Keratinocyte (primary cell): Measurements from ENCODE around the gene ICA1L. TPM values are rescaled to one million over a fixed set of nuclear protein-coding genes. Genes with fewer than 3 reads are reported as not detected.

Experiments
- DNase-seq: peaks from one replicate; pipeline ENCODE4 v3.0.0-alpha.2; 2011; ENCODE audit warnings: low read depth, missing footprints, low spot score
- FAIRE-seq: peaks from 2 replicates; lab custom pipeline; 2011; peaks lifted over from hg19 to GRCh38; lab: Jason Lieb, UNC
- H2AFZ ChIP-seq: 2 replicates; pipeline ENCODE4 v1.6.0; 2012; ENCODE audit warnings: low read length, control low read depth, inconsistent platforms; ENCODE audit not compliant: control insufficient read depth
- H3K27ac ChIP-seq: 2 replicates; pipeline ENCODE4 v1.5.1; 2011; ENCODE audit warnings: low read length; ENCODE audit not compliant: control insufficient read depth, insufficient read depth
- H3K27me3 ChIP-seq: 3 replicates; pipeline ENCODE4 v1.6.0; 2011; ENCODE audit warnings: low read length; ENCODE audit not compliant: control insufficient read depth, insufficient read depth; ENCODE audit errors: extremely low read depth
- H3K36me3 ChIP-seq, 2 experiments: 2 replicates in 1 of 2; 3 replicates in 1 of 2; pipeline ENCODE4 v1.5.1; 2011; ENCODE audit warnings: low read length in 2 of 2, mild to moderate bottlenecking in 1 of 2; ENCODE audit not compliant: control insufficient read depth in 2 of 2, insufficient read depth in 2 of 2; ENCODE audit errors: extremely low read depth in 1 of 2
- H3K4me1 ChIP-seq: 3 replicates; pipeline ENCODE4 v1.5.1; 2011; ENCODE audit warnings: low read length; ENCODE audit not compliant: control insufficient read depth, insufficient read depth; ENCODE audit errors: extremely low read depth
- H3K4me2 ChIP-seq: 3 replicates; pipeline ENCODE4 v1.6.0; 2011; ENCODE audit warnings: low read depth, low read length; ENCODE audit not compliant: control insufficient read depth, insufficient read depth; ENCODE audit errors: extremely low read depth
- H3K4me3 ChIP-seq, 3 experiments: fragments of 200-600 bp in 1 of 3; sonication (generic) in 1 of 3; 2 replicates in 2 of 3; 3 replicates in 1 of 3; pipeline ENCODE4 v1.5.1; 2011 to 2016; ENCODE audit warnings: low read length in 3 of 3, mild to moderate bottlenecking in 3 of 3, control low read depth in 2 of 3, inconsistent platforms in 1 of 3, low read depth in 1 of 3, mixed read lengths in 1 of 3, mixed run types in 1 of 3, moderate library complexity in 1 of 3; ENCODE audit not compliant: control insufficient read depth in 2 of 3, insufficient read depth in 2 of 3; ENCODE audit errors: extremely low read depth in 1 of 3
- H3K79me2 ChIP-seq: 2 replicates; pipeline ENCODE4 v1.6.0; 2012; ENCODE audit warnings: low read length; ENCODE audit not compliant: control insufficient read depth, insufficient read depth
- H3K9ac ChIP-seq: 3 replicates; pipeline ENCODE4 v1.6.0; 2011; ENCODE audit warnings: low read length; ENCODE audit not compliant: control insufficient read depth, insufficient read depth; ENCODE audit errors: extremely low read depth
- H3K9me1 ChIP-seq: 3 replicates; pipeline ENCODE4 v1.6.0; 2011; ENCODE audit warnings: low read length; ENCODE audit not compliant: control insufficient read depth, insufficient read depth; ENCODE audit errors: extremely low read depth
- H3K9me3 ChIP-seq: 2 replicates; pipeline ENCODE4 v1.5.1; 2012; ENCODE audit warnings: low read depth, low read length; ENCODE audit not compliant: control insufficient read depth
- H4K20me1 ChIP-seq: 3 replicates; pipeline ENCODE4 v1.6.0; 2011; ENCODE audit warnings: low read length; ENCODE audit not compliant: control insufficient read depth, insufficient read depth; ENCODE audit errors: extremely low read depth
- CTCF ChIP-seq, 3 experiments: IDR thresholded peaks in 1 of 3; conservative IDR thresholded peaks in 1 of 3; optimal IDR thresholded peaks in 1 of 3; 2 replicates in 2 of 3; 3 replicates in 1 of 3; pipeline versions ENCODE3 to v1.5.1; 2011; ENCODE audit warnings: low read length in 3 of 3, mild to moderate bottlenecking in 3 of 3, moderate library complexity in 2 of 3, control low read depth in 1 of 3, inconsistent platforms in 1 of 3; ENCODE audit not compliant: insufficient read depth in 2 of 3; ENCODE audit errors: extremely low read depth in 1 of 3
- EZH2 ChIP-seq: IDR thresholded peaks from one replicate; pipeline ENCODE4 v1.6.1; 2012; ENCODE audit warnings: inconsistent platforms, mild to moderate bottlenecking, low read length, moderate library complexity
- dilution Hi-C: fragments of 300-500 bp; cut with MboI; formaldehyde crosslinking; loops from one replicate; pipeline ENCODE4 v1.7.0; 2020; ENCODE audit warnings: low sequenced_read_pairs; ENCODE audit not compliant: extremely low pct_ligation_motif_present
- polyA plus RNA-seq, 5 experiments: library from polyadenylated mRNA; depleted of rRNA in 3 of 5; stranded (reverse) in 3 of 5; stranded (forward) in 1 of 5; unstranded in 1 of 5; fragments of >200 nt; gene quantifications; 1 replicate in 1 of 5; 2 replicates in 3 of 5; 3 replicates in 1 of 5; pipeline versions ENCODE4 v1.2.1 to v1.2.3, GENCODE V29; 2011 to 2012; ENCODE audit warnings: missing spikeins in 2 of 5, low read depth in 1 of 5, low replicate concordance in 1 of 5

The ICA1L gene
- polyA plus RNA-seq, 1 donor (not counting 4 experiments of a cell fraction or from before 2014, with no cell fraction given): 2.2 TPM

GRCh38 chr2:202797944-202798343, 73.6 kb downstream of the ICA1L start:
- Histone ChIP-seq H2AFZ (no peak overlapping the region), H3K36me3 (no peaks in the 10 kb centered on the region), H3K79me2 (no peaks in the 10 kb centered on the region), H3K4me2 (no peak overlapping the region), H3K9ac (no peak overlapping the region), H3K9me3 (no peaks in the 10 kb centered on the region), H3K27ac (no peak overlapping the region), H3K9me1 (no peaks in the 10 kb centered on the region), H3K4me3 (no peak overlapping the region), H3K4me1 (peaks cover 4% of the 10 kb centered on the region), H4K20me1 (no peaks in the 10 kb centered on the region), H3K27me3 (no peaks in the 10 kb centered on the region)
- dilution Hi-C loops: no loop called here
- TF ChIP-seq CTCF (optimal IDR thresholded peaks at IDR 0.05 in 1 of 3, IDR thresholded peaks at IDR 0.05 in 1 of 3, conservative IDR thresholded peaks at IDR 0.05 in 1 of 3; ENCODE audit: extremely low read depth in 1 of 3, insufficient read depth in 2 of 3, low read length in 3 of 3) (no peak), EZH2 (no peak)
- DNase-seq: no peak
- no peak for FAIRE-seq

GRCh38 chr2:202790676-202791075, 80.9 kb downstream of the ICA1L start:
- Histone ChIP-seq H3K27me3 (no peaks in the 10 kb centered on the region), H4K20me1 (no peaks in the 10 kb centered on the region), H3K4me3 (no peak overlapping the region), H3K9me1 (no peaks in the 10 kb centered on the region), H3K36me3 (no peaks in the 10 kb centered on the region), H3K9ac (no peak overlapping the region), H2AFZ (no peak overlapping the region), H3K9me3 (no peaks in the 10 kb centered on the region), H3K4me1 (no peaks in the 10 kb centered on the region), H3K79me2 (no peaks in the 10 kb centered on the region), H3K27ac (no peak overlapping the region), H3K4me2 (no peak overlapping the region)
- TF ChIP-seq EZH2 (no peak), CTCF (optimal IDR thresholded peaks at IDR 0.05 in 1 of 3, IDR thresholded peaks at IDR 0.05 in 1 of 3, conservative IDR thresholded peaks at IDR 0.05 in 1 of 3; ENCODE audit: extremely low read depth in 1 of 3, insufficient read depth in 2 of 3, low read length in 3 of 3) (no peak)
- dilution Hi-C loops: no loop called here
- DNase-seq (no peak), FAIRE-seq (no peak)
